AG09309 (cell line): ENCODE measurements around the gene GAMT.

ENCODE experiments used
- DNase-seq: peaks from one replicate; pipeline ENCODE4 v3.0.0-alpha.2; 2010; ENCODE audit warnings: low read depth
- H3K4me3 ChIP-seq: 2 replicates; pipeline ENCODE4 v1.5.1; 2011; ENCODE audit warnings: mild to moderate bottlenecking, low read depth, low read length, moderate library complexity; ENCODE audit not compliant: control insufficient read depth
- TF ChIP-seq, protein P1 (sequence below): IDR thresholded peaks from 2 replicates; pipeline ENCODE4 v1.5.1; 2011; ENCODE audit warnings: mild to moderate bottlenecking, low read depth, low read length, inconsistent platforms; ENCODE audit not compliant: insufficient read depth, control insufficient read depth; ENCODE audit errors: missing control alignments

Gene GAMT

DNA sequence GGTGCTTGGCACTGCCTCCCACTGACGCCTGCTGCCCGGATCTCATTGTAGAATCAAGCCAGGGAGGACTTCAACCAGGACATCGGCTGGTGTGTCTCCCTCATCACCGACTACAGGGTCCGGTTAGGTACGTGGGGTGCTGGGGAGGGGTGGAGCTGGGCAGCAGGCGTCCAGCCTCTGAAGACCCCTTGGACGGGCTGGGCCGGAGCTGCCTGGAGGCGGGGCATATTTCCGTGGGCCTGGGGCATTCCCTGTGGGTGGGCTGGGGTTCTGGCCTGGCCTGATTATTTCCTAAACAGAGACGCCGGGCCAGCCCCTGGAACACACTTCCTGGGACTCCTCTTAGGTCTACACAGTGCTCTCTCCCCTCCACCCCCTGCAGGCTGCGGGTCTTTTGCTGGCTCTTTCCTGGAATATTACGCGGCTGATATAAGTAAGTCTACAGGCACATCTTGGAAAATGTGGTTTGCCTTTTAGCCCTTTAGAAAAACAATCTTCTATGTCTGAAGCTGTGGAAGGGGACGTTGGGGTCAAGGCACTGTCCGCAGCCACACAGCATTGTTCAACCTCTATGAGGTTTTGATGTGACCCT lies 32.0 kb downstream of the GAMT start:
- no peak for DNase-seq
- TF ChIP-seq, protein P1, sequence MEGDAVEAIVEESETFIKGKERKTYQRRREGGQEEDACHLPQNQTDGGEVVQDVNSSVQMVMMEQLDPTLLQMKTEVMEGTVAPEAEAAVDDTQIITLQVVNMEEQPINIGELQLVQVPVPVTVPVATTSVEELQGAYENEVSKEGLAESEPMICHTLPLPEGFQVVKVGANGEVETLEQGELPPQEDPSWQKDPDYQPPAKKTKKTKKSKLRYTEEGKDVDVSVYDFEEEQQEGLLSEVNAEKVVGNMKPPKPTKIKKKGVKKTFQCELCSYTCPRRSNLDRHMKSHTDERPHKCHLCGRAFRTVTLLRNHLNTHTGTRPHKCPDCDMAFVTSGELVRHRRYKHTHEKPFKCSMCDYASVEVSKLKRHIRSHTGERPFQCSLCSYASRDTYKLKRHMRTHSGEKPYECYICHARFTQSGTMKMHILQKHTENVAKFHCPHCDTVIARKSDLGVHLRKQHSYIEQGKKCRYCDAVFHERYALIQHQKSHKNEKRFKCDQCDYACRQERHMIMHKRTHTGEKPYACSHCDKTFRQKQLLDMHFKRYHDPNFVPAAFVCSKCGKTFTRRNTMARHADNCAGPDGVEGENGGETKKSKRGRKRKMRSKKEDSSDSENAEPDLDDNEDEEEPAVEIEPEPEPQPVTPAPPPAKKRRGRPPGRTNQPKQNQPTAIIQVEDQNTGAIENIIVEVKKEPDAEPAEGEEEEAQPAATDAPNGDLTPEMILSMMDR, result no peak
- H3K4me3 ChIP-seq, result no peak overlapping the region

DNA sequence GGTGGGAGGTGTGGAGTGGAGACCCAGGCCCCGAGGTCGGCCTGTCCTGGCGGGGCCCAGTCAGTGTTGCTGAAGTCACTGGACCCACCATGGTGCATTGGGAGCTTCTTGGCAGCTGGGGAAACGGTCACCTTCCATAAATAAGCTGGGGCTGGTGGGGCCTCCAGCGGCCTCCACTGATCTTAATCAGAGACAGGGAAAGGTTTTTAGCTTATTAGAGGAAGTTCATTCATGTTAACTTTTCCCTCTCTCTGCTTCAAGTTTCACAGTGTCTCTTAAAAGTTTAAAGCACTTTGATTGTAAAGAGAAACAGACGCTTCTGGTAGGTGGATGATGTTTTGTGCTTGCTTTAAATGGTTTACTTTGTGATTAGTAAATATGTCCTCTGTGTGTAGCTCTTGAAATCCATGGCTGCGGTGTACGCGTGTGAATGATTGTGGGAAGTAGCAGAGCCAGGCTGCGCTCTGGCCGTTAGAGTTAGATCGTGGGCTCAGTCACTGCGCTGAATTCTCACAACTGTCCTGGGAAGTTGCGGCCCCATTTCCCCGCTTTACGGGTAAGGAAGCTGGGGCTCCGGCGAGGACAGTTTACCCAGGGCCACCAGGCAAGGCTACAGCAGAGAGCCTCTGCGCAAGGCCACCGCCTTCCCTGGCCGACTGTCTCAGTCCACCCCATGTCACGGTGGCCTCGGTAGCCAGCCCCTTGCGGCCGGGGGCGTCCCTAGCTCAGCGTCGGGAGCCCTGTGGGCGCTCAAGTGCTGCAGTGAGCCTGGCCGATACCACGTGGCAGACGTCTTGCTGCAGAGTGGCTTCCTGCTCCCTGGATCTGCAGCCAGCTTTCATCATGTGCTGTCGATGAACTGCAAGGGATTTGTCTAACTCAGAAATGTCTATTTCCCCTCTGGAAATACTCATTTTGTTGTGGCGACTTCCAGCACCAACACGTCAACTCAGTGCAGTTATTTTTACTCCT lies 34.2 kb downstream of the GAMT start:
- DNase-seq, result no peak
- TF ChIP-seq, protein P1, result no peak

DNA sequence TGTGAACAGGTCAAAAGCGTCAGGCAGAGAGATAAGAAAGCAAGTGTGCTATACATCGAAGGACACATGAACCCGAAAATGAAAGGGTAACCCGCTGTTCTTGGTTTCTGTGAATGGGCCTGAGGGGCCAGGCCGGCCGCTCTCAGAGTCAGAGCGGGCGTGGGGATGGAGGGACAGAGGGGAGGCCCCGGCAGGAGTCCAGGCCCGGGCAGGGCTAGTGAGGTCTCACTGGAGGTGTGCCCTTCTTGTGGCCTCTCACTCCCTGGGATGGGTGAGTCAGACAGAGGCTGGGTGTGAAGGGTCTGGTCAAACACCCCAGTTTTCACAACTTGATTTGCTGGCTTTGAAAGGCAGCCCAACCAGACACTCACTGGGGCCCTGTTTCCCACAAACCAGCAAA lies 35.0 kb downstream of the GAMT start:
- H3K4me3 ChIP-seq, result no peak overlapping the region
- TF ChIP-seq, protein P1, result no peak
- DNase-seq, result no peak

More for the DNA sequence above, 34.2 kb downstream of the GAMT start:
- H3K4me3 ChIP-seq, result no peak overlapping the region

DNA sequence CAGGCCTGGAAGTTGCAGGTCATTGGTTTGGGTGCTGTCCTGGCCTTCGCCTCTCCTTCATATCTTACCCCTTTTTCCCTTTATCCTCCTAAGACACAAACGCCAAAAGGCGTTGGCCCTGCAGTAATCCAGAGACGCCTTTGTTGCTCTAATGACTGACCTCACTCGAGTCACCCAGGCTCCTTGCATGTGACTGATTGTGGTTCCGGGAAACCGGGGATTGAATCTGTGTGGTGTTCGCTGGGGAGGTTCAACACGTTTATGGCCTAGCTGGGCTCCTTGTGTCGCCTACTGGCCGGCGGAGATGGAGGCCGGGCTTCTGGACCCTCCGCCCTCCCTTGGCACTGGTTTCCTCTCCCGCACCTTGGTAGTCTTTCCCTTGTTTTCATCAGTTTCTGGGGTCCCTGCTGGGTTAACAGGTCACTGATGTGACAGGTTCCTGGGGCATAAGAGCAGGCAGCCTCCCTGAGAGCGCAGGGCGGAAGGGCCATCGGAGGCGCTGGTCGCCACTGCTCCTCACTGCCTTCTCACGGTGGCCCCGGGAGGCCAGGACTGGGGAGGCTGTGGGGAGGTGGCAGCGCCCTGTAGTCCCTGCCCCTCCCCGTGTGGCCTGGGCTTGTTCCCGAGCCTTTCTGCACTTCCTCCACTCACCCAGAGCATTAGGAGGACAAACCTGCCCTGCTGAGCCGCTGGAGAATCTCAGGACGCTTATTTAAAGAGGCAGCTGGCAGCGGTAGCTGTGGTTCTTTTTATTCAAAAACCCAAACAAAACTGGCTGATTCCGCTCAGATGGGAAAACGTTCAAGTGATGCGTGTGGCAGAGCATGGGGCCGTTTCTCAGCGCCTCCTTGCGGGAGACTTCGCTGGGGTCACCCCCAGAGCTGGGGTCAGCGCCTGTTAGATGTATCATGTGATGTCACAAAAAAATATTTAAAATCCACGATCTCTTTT lies 35.7 kb downstream of the GAMT start:
- TF ChIP-seq, protein P1, result no peak
- DNase-seq, result no peak
- H3K4me3 ChIP-seq, result no peak overlapping the region

DNA sequence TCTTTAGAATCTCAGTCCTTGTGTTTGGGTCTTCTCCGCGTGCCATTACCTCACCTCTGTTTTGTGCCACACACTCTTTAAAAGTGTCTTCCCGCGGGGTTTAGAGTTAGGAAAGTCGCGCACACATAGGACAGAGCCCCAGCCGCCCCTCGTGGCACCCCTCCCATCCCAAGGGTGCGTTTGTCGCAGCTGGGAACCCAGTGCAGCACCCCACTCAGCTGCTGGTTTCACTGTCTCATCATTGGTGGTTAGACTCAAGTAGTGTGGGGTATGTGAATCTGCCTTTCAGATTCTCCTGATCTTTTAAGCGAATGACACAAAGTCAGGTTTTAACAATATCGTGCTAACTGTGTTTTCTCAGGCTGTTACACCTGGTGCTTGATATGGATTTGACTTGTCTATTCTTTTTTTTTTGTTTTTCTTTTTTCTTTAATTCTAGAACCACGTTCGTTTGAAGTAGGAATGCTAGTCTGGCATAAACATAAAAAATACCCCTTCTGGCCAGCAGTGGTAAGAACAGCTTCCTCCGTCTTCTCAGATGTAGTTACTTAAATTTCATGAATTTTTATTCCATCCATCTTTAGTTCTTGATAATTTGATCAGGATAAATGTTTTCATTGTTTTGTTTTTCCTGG lies 37.2 kb downstream of the GAMT start:
- TF ChIP-seq, protein P1, result peak; percentile 20
- H3K4me3 ChIP-seq, result no peak overlapping the region
- no peak for DNase-seq

DNA sequence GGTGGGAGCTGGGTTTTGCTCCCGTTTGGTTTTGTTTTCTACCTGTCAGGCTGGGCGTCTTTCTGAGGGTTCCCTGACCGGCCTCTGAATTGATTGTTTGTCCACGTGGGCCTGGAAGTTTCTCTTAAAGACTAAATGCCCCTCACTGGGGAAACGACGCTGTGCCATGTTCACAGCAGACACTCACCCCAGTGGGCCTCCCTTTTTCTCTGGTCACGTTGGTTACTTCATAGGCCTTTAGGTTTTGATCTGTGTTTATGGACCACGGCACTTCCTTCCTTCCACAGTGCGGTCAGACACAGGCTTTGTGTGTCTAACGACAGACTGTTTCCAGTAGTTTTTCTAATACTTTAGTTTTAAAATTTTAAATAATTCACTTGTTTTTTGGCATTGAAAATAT lies 37.7 kb downstream of the GAMT start:
- H3K4me3 ChIP-seq, result no peak overlapping the region
- DNase-seq, result no peak
- TF ChIP-seq, protein P1, result no peak
